NCI-H146 treated with DMSO at 0.1 percent for 48 hours (cell line): ENCODE measurements around the gene GBP1.
"Not testable (repeated sequence)": the region's sequence is repeated elsewhere in the genome, so short reads cannot be mapped to it uniquely, and the experiment has no call there.

Source experiments
- DNase-seq: peaks from one replicate; lab custom pipeline; 2025; ENCODE audit not compliant: unreplicated experiment; lab: John Stamatoyannopoulos, UW

Gene GBP1, protein sequence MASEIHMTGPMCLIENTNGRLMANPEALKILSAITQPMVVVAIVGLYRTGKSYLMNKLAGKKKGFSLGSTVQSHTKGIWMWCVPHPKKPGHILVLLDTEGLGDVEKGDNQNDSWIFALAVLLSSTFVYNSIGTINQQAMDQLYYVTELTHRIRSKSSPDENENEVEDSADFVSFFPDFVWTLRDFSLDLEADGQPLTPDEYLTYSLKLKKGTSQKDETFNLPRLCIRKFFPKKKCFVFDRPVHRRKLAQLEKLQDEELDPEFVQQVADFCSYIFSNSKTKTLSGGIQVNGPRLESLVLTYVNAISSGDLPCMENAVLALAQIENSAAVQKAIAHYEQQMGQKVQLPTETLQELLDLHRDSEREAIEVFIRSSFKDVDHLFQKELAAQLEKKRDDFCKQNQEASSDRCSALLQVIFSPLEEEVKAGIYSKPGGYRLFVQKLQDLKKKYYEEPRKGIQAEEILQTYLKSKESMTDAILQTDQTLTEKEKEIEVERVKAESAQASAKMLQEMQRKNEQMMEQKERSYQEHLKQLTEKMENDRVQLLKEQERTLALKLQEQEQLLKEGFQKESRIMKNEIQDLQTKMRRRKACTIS

DNA sequence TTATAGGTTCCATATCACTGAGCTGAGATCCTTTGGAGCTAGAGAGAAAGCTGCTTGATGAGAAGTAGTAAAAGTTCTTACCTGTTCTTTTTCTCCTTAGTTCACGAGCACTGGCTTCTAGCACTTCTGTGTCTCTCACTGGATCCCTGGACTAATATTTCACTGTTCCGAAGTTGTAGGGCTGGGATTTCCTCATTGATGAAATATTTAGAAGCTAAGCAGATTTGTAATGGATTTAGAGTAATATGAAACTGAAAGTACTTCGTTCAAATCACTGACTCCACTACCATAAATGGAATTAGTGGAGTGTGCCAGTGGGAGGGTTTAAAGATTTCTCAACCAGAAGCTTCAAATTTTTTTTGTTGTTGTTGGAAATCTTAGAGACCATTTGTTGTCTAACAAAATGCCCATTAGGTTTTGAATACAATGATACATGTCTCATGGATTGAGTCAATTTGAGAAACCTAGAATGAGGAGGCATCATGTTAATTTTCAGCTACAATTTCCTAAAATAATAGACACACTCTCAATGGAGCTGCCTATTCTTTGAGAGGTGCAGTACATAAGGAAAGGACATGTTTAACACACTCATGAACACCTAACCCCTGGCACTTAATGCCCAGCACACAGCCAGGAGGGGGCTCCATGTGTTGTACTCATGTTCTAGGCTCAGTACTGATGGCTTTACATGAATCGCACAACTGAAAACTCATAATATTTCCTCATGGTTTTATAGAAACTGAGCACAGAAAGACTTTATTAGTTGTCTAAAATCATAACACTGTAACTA, at the start of gene GBP1:
TSS of gene GBP1 (minus strand) at position 130 of the 790 bp plus-strand sequence. CDS start 1,974 bp downstream, outside the sequence.
- no peak for DNase-seq

- no peak for DNase-seq
Observed at GRCh38 chr1:89114662-89115061, 49.7 kb upstream of the GBP1 start.

GRCh38 chr1:89112871-89113613, 48.0 kb upstream of the GBP1 start:
- DNase-seq = no peak

- DNase-seq = no peak
Observed at GRCh38 chr1:89104687-89105086, 39.7 kb upstream of the GBP1 start.

GRCh38 chr1:89104147-89104546, 39.1 kb upstream of the GBP1 start:
- DNase-seq = no peak

DNA sequence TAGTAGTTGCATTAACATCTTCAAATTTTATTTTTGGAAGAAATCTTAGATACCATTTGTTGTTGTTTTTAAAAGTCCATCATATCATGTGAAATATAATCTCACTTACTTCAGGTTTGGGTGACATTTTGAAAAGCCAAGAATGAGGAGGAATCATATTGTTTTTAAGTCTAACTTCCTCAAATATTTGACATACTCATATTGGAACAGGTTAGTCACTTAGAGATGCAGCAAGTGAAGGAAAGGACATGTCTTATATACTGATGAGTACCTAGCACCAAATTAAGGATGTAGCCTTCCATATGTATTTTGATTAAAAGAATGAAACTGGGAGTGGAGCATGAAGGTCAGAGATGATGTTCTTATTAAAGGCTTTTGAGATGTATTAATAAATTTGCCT, 37.0 kb upstream of the GBP1 start:
- no peak for DNase-seq

DNA sequence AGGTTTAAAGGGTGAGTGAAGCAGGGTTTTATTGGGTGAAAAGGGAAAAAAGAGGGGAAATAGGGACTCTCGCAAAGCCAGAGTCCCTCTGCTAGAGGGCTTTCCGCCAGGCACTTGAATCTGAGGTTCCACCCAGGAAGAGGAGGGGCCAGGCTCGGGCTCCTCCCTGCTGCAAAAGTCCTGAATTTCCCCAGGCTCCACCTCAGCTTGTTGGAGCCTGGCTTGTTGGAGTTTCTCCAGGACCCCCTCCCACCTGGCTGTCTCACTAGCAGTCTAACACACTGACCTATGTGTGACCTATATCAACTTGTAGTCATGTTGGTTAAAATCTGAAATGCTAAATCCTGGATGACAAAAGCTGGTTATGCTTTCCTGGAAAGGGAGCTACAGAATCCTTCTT, 35.4 kb upstream of the GBP1 start:
- no peak for DNase-seq

DNA sequence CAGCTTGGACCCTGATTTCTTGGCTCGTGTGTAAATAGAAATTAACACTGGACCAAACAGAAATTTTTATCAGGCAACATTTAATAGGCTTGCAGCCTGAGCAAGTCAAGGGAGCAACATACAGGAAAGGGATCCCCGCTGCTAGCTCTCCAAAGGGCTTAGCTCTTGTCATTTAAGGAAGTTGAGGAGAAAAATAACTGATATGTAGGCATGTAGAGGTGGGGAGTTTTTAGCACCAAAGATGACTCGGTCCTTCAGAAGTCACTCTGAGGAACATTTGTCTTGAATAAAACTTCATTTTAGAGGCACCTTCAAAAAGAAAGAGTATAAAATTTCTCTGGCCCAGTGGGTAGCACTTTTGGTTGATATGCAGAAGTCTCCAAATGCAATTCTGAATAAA, 33.8 kb upstream of the GBP1 start:
- DNase-seq = no peak

DNA sequence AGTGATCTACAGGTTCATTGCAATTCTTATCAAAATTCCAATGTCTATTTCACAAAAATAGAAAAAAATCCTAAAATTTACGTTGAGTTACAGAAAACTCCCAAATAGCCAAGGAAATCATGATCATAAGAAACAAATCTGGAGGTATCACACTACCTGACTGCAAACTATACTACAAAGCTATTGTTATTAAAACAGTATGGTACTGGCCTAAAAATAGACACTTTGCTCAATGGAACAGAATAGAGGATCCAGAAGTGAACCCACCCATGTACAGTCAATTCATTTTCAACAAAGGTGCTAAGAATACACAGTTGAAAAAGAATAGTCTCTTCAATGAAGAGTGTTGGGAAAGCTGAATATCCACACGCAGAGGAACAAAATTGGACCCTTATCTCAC, 30.7 kb upstream of the GBP1 start:
- no peak for DNase-seq

DNA sequence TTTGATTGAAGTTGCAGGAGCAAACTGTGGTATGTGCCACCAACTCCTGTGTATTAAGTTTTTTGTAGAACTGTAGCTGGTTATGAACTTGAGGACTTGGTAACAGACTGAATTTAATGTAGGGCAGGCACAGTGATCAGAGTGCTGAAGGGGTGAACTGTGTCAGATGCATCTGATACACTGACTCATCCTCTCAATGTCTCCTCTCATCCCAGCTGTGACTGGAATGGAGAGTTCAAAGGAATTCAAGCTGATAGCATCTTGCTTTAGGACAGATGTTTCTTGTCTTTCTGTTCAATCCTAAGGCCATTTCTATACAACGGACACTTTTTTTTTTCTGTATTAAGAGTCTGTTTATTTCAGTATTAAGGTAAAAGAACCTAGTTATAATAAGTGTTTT, 25.0 kb upstream of the GBP1 start:
- DNase-seq = no peak

GRCh38 chr1:89088572-89088971, 23.6 kb upstream of the GBP1 start:
- no peak for DNase-seq

- DNase-seq = no peak
Observed at GRCh38 chr1:89087241-89087640, 22.2 kb upstream of the GBP1 start.

- DNase-seq = no peak
Observed at GRCh38 chr1:89085781-89086180, 20.8 kb upstream of the GBP1 start.

GRCh38 chr1:89081005-89081404, 16.0 kb upstream of the GBP1 start:
- DNase-seq = no peak

DNA sequence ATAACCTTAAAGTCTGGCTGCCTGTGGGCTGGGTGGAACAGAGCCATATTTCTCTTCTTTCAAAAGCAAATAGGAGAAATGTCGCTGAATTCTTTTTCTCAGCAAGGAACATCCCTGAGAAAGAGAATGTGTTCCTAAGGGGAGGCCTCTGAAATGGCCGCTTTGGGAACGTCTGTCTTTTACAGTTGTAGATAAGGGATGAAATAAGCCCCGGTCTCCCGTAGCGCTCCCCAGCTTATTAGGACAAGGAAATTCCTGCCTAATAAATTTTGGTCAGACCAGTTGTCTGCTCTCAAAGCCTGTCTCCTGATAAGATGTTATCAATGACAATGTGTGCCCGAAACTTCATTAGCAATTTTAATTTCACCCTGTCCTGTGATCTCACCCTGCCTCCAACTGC, 15.1 kb upstream of the GBP1 start:
- DNase-seq = not testable (repeated sequence)

- not testable (repeated sequence) for DNase-seq
Observed at GRCh38 chr1:89072466-89073065, 7.6 kb upstream of the GBP1 start.

DNA sequence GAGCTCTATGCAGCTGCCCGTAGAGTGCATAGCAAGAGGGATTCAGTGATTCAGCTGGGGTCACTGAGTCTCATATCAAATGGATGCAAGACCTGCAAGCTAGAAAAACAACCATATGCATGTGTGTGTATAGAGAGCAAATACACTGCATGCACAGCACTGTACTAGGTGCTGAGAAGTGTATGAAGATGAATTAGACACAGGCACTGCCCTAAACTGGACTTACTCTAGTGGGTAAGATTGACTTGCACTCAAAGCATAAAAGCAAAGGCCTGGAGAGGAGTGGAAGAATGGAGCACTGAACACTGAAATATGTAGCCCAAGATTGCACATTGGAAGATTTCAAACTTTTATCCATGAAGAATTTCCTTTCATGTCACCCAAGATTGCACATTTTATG, 5.5 kb upstream of the GBP1 start:
- no peak for DNase-seq

GRCh38 chr1:89069951-89070350, 4.9 kb upstream of the GBP1 start:
- DNase-seq = no peak

- DNase-seq = no peak
Observed at GRCh38 chr1:89068291-89068690, 3.3 kb upstream of the GBP1 start.

DNA sequence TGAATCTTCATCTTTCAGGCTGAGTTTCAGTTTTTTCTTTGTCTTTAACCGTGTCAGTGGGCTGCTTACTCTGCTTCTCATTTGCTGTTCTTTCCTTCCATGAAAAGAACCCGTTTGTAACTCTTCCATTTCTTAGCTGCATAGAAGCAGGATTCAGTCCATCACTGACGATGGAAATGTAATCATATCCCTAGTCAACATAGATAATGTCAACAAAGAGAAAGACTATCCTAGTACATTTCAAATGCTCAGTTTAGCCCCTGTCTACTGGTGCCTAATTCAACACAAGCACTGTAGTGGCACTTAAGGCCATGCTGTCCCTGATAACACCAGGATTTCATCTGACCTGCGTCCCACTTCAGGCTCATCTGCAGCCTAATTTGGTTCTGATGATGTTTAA, 376 bp downstream of the GBP1 start:
- no peak for DNase-seq

DNA sequence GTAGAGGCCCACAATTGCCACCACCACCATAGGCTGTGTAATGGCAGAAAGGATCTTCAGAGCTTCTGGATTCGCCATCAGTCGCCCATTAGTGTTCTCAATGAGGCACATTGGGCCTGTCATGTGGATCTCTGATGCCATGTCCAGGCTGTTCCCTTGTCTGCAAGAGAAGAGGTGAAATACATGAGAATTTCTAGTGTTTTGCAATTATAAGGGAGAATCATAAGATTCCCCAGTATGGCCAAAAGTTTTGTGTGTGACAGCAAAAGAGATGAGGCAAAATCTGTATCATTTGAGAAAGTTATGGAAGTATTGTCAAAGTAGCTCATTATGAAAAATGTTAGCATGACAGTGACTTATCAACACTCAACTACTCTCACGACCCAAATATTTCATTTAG, 1.9 kb downstream of the GBP1 start:
- DNase-seq = no peak
